HG02610 (cell line): ENCODE data around the gene CEP72.
"Not testable (repeated sequence)": the region's sequence is repeated elsewhere in the genome, so short reads cannot be mapped to it uniquely, and the experiment has no call there.

Experiments used
- ATAC-seq: cut with Tn5 transposase; IDR thresholded peaks from one replicate; pipeline ENCODE4 v1.9.1; 2021; ENCODE audit warnings: mild to moderate bottlenecking, moderate library complexity; ENCODE audit not compliant: unreplicated experiment

The CEP72 gene

DNA sequence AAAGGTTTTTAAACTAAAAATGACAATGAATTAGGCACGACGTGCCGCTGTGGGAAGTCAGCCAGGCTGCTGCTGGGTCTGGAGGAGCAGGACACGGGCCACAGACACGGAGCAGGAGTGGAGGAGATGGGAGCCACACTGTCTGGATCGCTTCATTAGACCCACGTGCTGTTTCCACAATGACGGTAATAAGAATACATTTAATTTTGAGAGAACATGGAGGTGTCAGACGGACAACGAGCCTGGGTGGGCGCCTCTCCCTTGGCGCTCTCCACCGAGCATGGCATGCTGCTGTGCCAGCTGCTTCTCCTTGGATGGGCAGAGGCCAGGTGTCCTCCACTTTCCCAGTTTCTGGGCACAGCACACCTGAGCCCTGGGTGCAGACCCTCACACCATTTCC, 68.7 kb downstream of the CEP72 start:
- not testable (repeated sequence) for ATAC-seq

DNA sequence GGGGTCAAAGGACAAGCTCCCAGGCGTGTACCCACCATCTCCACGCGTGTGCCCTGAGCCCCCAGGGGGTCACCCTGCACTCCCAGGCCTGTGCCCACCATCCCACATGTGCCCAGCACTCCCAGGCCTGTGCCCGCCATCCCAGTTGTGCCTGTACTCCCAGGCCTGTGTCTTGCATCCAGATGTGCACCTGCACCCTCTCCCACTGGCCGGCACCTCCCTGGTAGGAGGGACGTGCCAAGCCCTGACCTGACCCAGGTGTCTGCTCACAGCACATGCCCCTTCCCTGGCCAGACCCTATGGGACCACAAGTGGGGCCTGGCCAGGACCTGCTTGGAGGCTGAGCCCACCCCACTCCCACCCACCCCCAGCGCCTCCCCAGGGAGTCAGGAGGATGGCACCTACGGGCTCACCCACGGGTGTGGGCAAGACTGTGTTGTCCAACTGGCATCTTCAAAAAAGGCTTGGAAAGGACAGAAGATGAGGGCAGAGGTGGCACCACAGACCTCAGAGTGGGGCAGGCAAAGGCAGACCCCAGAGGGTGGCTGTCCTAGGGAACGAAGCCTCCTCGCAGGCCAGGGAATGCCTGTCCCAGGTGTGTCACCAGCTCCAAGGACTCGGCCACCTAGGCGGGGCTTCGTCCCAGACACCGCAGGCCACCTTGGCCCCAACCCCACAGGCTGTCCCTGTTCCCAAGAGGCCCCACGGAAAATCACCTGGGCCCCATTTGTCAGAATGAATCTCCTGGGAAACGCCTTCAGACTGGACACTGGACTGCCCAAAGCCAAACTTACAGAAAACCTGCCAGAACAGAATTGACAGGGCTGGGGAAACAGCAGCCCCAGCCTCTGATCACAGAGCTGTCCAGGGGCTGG, 69.4 kb downstream of the CEP72 start:
- ATAC-seq: not testable (repeated sequence)

DNA sequence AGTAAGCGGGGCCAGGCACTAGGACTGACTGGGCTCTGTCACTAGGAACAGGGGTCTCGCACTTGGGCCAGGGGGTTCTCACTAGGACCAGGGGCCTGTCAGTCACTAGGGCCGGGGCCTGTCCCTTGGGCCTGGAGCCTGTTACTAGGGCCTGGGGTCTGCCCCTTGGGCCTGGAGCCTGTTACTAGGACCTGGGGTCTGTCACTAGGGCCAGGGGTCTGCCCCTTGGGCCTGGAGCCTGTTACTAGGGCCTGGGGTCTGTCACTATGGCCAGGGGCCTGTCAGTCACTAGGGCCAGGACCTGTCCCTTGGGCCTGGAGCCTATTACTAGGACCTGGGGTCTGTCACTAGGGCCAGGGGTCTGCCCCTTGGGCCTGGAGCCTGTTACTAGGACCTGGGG, 70.1 kb downstream of the CEP72 start:
- not testable (repeated sequence) for ATAC-seq

DNA sequence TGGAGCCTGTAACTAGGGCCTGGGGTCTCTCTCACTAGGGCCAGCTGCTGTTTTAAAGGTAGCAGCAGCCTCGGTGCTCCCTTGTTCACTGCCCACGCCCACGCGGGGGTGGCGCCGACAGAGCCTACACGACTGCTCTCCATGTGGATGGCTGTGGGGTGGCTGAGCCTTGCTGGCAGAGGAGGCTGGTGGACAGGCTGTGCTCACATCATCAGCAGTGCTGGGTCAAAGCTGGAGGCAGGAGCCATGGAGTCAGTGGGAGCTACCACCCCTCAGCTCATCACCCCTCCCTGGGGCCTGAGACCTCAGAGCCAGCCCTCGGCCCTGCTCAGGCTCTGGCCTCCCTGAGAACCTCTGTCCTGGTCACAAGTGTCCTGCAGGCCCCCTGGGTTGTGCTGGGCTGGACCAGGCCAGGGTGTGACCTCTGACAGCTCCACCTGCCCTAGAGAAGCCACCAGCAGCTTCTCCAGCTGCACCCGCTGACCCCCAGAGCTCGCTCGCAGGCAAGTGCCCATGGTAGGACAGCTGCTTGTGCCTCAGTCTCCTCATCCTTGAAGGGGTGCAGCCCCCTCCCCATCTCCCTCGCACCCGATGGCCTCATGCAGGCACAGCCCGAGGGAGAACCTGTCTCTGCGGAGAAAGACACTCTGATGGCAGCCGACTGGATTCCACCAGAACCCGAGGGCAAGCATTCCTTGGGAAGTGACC, 70.7 kb downstream of the CEP72 start:
- not testable (repeated sequence) for ATAC-seq

DNA sequence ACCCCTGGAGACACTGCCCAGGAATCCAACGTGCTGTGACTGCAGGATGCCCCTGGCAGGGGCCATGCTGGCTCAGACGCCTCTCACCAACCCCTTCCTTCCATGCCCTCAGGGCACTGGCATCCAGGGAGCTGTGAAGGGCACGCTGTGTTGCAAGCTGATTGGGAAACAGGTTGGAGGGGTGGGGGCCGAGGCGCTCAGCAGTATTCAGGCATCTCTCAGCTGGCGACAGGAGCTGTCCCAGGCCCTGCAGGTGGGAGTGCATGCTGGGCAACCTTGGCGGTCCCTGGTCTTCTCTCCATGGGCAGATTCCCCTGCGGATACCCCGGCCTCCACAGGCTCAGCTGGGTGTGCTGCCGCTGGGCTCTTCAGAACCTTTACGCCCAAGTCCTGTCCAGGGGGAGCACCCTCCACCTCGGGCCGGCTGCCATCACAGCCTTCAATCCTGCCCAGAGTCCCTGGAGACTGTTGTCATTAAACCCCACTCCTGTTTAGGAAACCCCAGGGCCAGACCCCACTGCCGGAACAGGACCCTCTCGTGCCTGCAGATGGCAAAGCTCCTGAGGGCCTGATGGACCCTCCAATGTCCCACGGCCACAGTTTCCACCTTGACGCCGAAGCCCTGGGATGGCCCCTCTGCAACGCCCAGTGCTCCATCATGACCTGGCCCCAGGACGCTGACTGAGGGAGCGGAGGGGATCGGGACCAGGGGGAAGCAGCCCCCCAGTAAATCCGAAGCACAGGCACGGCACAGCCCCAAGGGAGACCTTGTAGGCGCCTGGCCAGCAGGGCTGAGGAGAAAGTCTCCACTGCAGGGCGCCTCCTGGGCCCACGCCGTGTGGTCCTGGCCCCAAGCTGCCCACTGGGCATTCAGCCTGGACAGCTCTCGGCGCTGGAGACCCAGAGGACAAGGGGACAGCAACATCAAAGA, 71.7 kb downstream of the CEP72 start:
- ATAC-seq: no peak

DNA sequence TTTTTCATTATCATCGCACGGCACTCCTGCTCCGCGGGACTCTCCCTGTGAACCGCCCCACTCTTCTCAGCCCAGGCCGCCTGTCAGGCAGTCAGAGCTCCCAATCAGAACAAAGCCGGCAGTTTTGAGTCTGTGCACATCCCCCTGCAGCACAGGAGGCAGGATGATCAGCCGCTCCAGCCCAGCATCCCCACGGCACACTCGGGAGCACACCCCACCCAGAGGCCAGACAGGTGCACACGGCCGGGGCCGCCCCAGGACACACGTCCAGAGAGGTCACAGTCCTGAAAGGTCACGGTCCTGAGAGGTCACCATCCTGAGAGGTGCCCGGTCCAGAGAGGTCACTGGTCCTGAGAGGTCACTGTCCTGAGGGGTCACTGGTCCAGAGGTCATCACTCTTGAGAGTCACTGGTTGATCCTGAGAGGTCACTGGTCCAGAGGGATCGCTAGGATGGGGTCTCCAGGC, 72.6 kb downstream of the CEP72 start:
- ATAC-seq: no peak

DNA sequence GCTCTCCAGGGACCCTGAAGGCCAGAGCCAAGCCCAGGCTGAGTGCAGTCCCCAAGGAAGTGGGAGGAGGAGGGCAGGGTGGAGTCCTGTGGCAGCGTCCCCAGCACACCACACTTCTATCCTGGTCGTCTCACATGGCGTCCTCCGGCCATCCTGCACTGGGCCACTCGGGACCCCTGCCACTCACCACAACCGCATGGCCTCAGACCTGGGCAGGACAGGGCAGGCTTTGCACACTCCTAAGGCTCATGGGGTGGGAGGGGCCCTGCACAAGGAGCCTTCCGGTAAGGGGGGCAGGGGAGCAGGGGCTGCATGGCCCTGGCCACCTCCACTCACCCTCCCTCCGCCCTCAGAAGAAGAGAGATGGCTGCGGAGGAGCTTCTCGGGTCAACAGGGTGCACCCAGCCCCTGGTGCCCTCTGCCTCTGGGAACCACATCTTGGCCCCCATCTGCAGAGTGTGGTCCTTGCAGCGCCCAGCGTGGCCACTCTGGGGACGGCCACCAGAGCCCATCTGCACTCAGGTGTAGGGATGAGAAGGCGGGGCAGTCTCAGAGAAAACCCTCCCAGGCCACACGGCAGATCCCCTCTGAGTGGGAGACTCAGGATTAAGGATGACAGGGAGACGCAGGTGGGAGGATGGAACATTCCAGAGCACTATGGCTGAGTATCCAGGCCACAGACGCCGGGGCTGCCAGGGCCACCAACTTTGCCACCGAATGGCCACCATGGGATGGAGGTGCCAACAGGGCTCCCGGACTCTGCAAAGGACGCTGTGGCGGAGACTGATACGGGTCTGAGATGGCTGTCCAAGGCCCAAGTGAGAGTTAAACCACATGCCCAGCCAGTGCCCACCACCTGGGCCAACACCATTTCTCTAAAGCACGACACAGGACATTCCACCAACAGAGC, 73.4 kb downstream of the CEP72 start:
- ATAC-seq: no peak

DNA sequence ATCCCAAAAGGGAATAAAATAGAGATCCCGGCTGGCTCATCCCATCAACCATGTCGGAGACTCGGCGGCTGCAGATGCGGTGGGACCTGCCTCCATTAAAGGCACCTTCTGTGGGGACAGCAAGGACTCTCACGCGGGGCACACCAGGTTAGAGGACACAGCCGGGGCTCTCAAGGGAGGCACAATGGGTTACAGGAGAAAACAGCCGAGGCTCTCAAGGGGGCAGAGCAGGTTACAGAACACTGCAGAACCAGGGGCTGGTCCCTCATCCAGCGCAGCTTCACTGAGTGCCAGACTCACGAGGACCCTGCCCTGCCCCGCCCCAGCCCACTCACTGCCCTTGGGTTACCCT, 74.0 kb downstream of the CEP72 start:
- ATAC-seq: not testable (repeated sequence)

DNA sequence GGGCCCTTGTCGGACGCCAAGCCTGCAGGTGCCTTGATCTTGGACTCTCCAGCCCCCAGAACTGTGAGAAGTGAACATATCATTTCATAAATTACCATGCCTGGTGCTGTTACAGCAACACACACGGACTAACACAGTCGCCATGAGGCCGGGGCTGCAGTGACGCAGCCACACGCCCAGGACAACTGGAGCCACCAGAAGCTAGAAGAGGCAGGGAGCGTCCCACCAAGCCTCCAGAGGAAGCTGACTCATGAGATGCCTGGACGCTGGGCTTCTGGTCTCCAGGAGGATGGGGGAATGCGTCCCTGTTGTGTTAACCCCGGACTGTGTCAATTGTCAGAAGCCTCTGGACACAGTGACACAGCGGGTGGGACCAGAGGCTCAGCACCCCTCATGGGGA, 74.8 kb downstream of the CEP72 start:
- not testable (repeated sequence) for ATAC-seq

DNA sequence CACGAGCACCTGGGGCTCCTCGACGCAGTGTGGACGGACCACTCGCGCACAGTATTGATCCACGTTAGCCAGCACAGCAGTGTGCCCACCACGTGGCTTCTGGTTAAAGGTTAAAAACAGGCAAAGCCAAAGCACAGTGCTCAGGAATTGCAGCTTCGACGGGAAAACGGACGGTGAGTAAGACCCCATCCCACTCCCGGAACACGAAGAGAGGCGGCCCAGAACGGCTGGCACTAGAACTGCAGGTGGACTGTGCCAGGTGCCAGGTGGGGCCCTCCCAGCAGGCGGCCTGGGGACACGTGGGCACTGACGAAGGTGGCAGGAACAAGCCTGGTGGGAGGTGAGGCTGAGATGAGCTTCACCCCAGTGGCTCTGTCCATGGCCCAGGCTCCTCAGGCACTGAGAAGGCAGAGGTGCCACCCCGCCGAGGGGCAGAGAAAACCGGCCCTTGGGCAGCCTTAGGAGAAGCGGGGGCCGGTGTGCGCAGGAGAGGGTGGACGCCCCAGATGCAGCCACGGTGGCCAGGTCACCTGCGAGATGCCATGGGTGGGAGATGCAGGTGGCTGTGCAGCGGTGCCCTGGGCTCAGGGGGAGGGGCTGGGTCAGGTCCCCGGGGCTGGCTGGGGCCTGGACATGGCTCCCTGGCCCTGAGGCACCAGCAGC, 76.3 kb downstream of the CEP72 start:
- not testable (repeated sequence) for ATAC-seq

DNA sequence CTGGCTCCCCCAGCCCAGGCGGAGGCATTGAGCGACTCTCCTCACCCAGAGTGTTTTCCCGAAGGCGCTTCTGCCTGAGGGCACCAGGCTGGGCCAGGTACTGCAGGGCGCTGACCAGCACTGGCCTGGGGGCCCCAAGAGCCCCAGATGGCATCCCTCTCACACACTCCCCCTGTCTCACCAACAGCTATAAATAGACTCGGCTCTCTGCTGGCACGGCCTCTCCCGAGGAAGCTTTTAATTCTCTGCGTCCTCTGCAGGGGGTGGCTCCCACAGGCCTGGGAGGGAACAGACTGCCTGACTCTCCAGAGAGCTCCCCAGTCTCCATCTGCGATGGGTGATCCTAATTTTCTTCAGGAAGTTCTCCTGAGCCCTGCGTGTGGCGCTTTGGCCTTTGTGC, 78.2 kb downstream of the CEP72 start:
- not testable (repeated sequence) for ATAC-seq

DNA sequence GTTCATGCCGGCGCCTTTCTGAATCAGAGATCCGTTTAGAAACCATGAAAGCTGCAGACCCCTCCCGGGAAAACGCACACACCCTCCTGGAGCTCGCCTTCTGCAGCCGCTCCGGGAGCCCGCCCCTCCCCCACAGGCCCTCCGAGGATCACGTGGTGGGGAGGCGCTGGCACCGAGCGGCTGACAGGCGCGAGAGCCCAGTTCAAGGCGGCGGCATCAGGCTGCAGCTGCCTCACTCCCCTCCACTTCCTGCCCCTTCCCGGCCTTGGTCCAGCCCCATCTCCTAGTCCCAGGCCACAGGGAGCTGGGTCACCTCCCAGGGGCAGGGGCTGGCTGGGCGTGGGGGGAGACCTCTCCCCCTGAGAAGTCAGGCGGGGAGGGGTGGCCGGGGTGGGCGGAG, 78.9 kb downstream of the CEP72 start:
- ATAC-seq: not testable (repeated sequence)

DNA sequence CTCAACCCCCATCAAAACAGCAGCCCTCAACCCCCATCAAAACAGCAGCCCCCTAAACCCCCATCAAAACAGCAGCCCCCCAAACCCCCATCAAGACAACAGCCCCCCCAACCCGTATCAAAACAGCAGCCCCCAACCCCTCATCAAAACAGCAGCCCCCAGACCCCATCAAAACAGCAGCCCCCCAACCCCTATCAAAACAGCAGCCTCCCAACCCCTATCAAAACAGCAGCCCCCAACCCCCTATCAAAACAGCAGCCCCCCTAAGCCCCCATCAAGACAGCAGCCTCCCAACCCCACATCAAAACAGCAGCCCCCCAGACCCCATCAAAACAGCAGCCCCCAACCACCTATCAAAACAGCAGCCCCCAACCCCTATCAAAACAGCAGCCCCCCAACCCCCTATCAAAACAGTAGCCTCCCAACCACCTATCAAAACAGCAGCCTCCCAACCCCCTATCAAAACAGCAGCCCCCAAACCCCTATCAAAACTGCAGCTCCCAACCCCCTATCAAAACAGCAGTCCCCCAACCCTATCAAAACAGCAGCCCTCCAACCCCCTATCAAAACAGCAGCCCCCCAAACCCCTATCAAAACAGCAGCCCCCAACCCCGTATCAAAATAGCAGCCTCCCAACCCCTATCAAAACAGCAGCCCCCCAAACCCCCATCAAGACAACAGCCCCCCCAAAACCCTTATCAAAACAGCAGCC, 79.8 kb downstream of the CEP72 start:
- no peak for ATAC-seq

DNA sequence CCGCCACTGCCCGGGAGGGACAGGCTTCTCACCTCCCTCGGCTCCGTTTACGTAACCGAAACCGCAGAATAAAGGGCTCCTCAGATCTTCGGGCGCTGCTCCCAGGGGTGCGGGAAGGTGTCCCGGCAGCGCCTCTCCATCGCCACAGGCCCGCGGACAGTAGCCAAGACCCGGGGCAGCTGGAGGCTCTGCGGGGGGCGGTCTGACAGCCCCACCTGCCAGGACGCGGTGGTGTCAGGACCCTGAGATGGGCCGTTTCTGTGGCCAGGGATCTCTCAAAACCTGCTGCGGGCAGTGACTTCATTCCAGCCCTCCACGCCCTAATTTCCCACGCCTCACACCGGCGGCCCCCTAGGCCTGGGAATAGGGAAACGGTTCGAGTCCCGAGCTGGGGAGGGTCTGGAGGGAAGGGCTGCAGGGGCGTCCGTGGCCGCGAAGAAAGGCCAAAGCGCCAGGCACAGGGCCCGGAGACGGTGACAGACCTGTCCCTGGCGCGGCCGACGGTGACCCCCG, 80.4 kb downstream of the CEP72 start:
- ATAC-seq: not testable (repeated sequence)

DNA sequence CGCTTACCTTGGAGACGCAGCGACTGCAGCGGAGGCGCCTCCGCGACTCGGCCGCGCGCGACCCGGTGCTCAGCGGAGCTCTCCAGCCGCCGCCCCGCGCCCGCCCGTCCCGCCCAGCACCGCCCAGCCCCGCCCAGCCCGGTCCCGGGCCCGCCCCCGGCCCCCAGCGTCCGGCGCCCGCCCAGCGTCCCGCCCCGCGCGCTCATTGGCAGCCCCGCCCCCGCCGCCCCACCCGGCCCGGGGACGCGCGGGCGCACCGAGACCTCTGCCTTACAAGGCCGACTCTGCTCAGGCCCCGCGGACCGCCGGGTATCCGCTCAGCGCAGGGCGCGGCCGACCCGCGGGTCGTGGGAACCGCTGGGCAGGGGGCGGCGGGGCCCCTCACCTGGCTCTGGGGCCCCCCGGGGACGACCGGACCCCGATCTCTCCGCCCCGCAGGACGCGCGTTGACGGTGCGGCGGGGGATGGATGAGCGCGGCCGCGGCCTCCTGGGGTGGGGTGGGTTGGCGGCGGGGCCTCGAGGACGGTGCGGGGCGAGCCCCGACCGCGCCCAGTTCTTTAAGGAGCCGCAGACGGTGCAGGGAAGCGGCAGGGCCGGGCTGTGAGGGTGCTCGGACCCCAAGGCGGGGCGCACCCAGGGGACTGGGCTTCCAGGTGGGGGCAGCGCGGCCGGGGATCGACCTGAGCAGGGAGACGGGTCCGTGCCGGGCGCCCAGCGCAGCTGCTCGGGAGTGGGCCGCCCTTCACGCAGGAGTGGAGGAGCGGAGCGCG, 81.3 kb downstream of the CEP72 start, which contains the start of gene TPPP:
Gene TPPP, minus strand, starts transcription at position 82 of the 771 bp plus-strand sequence. CDS start 15,292 bp downstream, outside the sequence.
- ATAC-seq: peak; percentile 54

DNA sequence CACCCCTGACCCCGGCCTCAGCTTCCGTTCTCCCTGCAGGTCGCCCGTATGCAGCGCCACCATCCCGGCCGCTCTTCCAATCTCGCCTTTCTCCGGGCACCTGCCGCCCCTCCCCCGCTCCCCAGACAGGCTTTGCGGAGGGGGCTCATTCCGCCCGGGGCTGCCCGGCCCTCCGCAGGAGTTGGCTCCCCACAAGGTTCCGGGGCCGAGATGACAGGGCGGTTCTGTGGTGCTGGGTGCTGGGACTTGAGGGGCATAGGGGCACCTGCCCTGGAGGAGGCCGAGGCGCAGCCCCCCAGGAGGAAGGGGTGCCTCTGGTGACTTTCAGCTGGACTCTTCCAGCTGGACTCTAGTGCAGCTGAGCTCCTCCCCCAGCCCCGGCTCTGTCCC, 81.9 kb downstream of the CEP72 start:
- ATAC-seq: not testable (repeated sequence)

DNA sequence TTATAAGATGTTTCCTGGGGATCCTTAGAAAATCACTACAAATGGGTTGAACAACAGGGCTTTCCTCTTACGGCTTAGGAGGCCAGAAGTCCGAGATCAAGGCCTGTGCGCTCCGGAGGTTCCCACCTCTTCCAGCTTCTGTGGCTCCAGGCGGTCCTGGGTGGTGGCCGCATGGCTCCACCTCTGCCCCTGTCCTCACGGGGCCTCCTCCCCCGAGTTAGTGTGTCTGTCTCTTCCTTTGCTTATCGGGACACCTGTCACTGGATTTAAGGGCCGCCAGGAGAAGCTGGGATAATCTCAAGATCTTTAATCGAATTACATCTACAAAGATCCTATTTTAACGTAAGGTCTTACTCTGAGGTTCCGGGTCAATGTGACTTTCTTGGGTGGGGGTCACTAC, 83.3 kb downstream of the CEP72 start:
- ATAC-seq: not testable (repeated sequence)

DNA sequence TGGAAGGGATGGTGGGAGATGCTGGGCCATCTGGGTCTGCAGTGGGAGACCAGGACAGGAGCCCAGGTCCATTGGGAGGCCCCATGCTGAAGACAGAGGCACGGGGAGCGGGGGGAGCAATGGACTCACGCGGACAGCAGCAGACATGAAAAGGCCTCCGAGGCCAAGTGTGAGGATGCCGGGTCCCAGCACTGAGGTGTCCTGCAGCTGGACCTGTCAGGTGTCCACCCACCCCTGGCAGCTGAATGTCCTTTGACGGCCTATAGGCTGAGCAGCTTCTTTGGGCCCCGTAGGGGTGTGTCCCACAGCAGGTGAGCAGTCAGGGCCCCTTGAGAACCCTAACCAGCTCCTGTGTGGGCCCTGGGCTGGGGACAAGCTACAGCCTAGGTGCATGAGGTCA, 84.1 kb downstream of the CEP72 start:
- not testable (repeated sequence) for ATAC-seq
